CD4-positive, alpha-beta T cell treated with Interferon alpha-2 for 1 hour (primary cell): ENCODE measurements around the gene KRTAP5-9.
"Not testable (repeated sequence)": the region's sequence is repeated elsewhere in the genome, so short reads cannot be mapped to it uniquely, and the experiment has no call there.

Experiments used
- DNase-seq, 2 donors: peaks; one replicate each; pipeline ENCODE4 v3.0.0-alpha.2; 2020 to 2022

KRTAP5-9 gene

GRCh38 chr11:71563406-71563805 lies 15.2 kb downstream of the KRTAP5-9 start:
- peak in 1 of 2 donors; percentile 15 for DNase-seq

GRCh38 chr11:71564430-71564829 lies 16.2 kb downstream of the KRTAP5-9 start:
- no peak for DNase-seq

- DNase-seq, result no peak
These were observed 17.0 kb downstream of the KRTAP5-9 start, which contains the start of gene KRTAP5-10 for GRCh38 chr11:71565263-71565662. Gene KRTAP5-10, plus strand, starts transcription at chr11:71565563. Its CDS starts 25 bp downstream, at chr11:71565588.

- no peak for DNase-seq
These were observed 17.9 kb downstream of the KRTAP5-9 start for GRCh38 chr11:71566081-71566620.

- DNase-seq, result not testable (repeated sequence)
These were observed 18.7 kb downstream of the KRTAP5-9 start for GRCh38 chr11:71566626-71567599.

- DNase-seq, result not testable (repeated sequence)
These were observed 19.4 kb downstream of the KRTAP5-9 start for GRCh38 chr11:71567633-71568032.

- DNase-seq, result no peak
These were observed 20.6 kb downstream of the KRTAP5-9 start for GRCh38 chr11:71568704-71569349.

- not testable (repeated sequence) for DNase-seq
These were observed 23.1 kb downstream of the KRTAP5-9 start for GRCh38 chr11:71571101-71571850.

- DNase-seq, result no peak
These were observed 24.6 kb downstream of the KRTAP5-9 start for GRCh38 chr11:71572811-71573210.

- DNase-seq, result no peak
These were observed 26.2 kb downstream of the KRTAP5-9 start for GRCh38 chr11:71574418-71574817.

GRCh38 chr11:71575723-71576424 lies 27.7 kb downstream of the KRTAP5-9 start:
- DNase-seq, result no peak

- not testable (repeated sequence) for DNase-seq
These were observed 28.7 kb downstream of the KRTAP5-9 start for GRCh38 chr11:71576688-71577465.

- DNase-seq, result no peak
These were observed 29.3 kb downstream of the KRTAP5-9 start for GRCh38 chr11:71577469-71578004.

- not testable (repeated sequence) for DNase-seq
These were observed 31.3 kb downstream of the KRTAP5-9 start for GRCh38 chr11:71579513-71579912.

- peak in 1 of 2 donors; percentile 31 for DNase-seq
These were observed 32.1 kb downstream of the KRTAP5-9 start for GRCh38 chr11:71580057-71581003.

- DNase-seq, result no peak
These were observed 33.6 kb downstream of the KRTAP5-9 start for GRCh38 chr11:71581826-71582225.

- DNase-seq, result no peak
These were observed 34.2 kb downstream of the KRTAP5-9 start, which contains the start of gene KRTAP5-11 for GRCh38 chr11:71582309-71582895. Gene KRTAP5-11, minus strand, starts transcription at chr11:71582875. Its CDS starts 38 bp downstream, at chr11:71582837.

- DNase-seq, result not testable (repeated sequence)
These were observed 34.7 kb downstream of the KRTAP5-9 start for GRCh38 chr11:71582969-71583368.

GRCh38 chr11:71585673-71586072 lies 37.5 kb downstream of the KRTAP5-9 start:
- DNase-seq, result not testable (repeated sequence)
